HepG2 (cell line): Measurements from ENCODE around the gene LMNA.

ENCODE experiments used
- ATF7-NPFF ChIP-seq: sonication (generic); formaldehyde crosslinking; IDR thresholded peaks from 2 replicates; pipeline ENCODE4 v1.8.1; 2023; ENCODE audit warnings: mild to moderate bottlenecking, low read depth, missing genetic modification reagents, moderate library complexity
- HMG20A ChIP-seq: IDR thresholded peaks from 2 replicates; pipeline ENCODE4 v1.6.1; 2016; ENCODE audit warnings: borderline replicate concordance
- HNRNPL ChIP-seq: fragments of 200-400 bp; formaldehyde crosslinking; IDR thresholded peaks from 2 replicates; pipeline ENCODE4 v1.6.1; 2017; ENCODE audit warnings: mild to moderate bottlenecking, low read depth, low read length
- JUN ChIP-seq: sonication (generic); formaldehyde crosslinking; IDR thresholded peaks from 2 replicates; pipeline ENCODE4 v1.4.0; 2020; ENCODE audit warnings: mild to moderate bottlenecking, missing genetic modification reagents
- MYC ChIP-seq: sonication (generic); formaldehyde crosslinking; IDR thresholded peaks from 2 replicates; pipeline ENCODE4 v1.9.0; 2021; ENCODE audit warnings: missing genetic modification reagents, borderline replicate concordance
- RNF2 ChIP-seq: fragments of 450-650 bp; conservative IDR thresholded peaks from 2 replicates; pipeline ENCODE4 v1.6.1; 2016; ENCODE audit warnings: low read depth
- USF2 ChIP-seq, 2 experiments: sonication (generic) in 1 of 2; formaldehyde crosslinking in 1 of 2; IDR thresholded peaks; 2 replicates each; pipeline versions ENCODE4 v1.5.1 to v1.6.1; 2011 to 2020; ENCODE audit warnings: borderline replicate concordance in 1 of 2, low read depth in 1 of 2, low read length in 1 of 2, mild to moderate bottlenecking in 1 of 2, missing genetic modification reagents in 1 of 2, moderate library complexity in 1 of 2

- TF ChIP-seq HNRNPL = no peak
- no peak; the same call in 1 of the 2 replicates for TF ChIP-seq MYC
- TF ChIP-seq JUN (CRISPR knock-in tag) = no peak
- no peak for TF ChIP-seq HMG20A (CRISPR knock-in tag)
- no peak for TF ChIP-seq RNF2
- TF ChIP-seq USF2 (IDR thresholded peaks at IDR 0.05; ENCODE audit: low read depth, low read length) = no peak
- no peak for TF ChIP-seq USF2 (CRISPR knock-in tag; IDR thresholded peaks at IDR 0.05; ENCODE audit: borderline replicate concordance)
- TF ChIP-seq ATF7-NPFF (CRISPR knock-in tag) = no peak
Observed at GRCh38 chr1:156090840-156091188, 23.7 kb upstream of the LMNA start.
